A673 (cell line): ENCODE data around the gene ATOH8.

Source experiments
- CTCF ChIP-seq: fragments of 300-800, 200-600 bp; sonication (generic); conservative IDR thresholded peaks from 2 replicates; pipeline ENCODE4 v1.5.1; 2017; ENCODE audit warnings: low read depth, mild to moderate bottlenecking, antibody characterized with exemption, low read length, moderate library complexity, mixed read lengths
- EZH2 ChIP-seq: fragments of 200-600 bp; sonication (generic); IDR thresholded peaks from 2 replicates; pipeline ENCODE4 v1.6.1; 2017; ENCODE audit warnings: borderline replicate concordance, low read depth, mild to moderate bottlenecking, mixed read lengths, antibody characterized with exemption, low read length; ENCODE audit not compliant: poor library complexity, severe bottlenecking

- TF ChIP-seq CTCF = no peak
- TF ChIP-seq EZH2 = no peak
These were observed 39.1 kb downstream of the ATOH8 start for GRCh38 chr2:85792783-85793441.
